NB4 (cell line): ENCODE results near the gene FOXJ3.

ENCODE experiments used
- MYC ChIP-seq: IDR thresholded peaks from 2 replicates; pipeline ENCODE4 v1.6.1; 2011; ENCODE audit warnings: low read depth, low read length
- POLR2A ChIP-seq: IDR thresholded peaks from 2 replicates; pipeline ENCODE4 v1.6.1; 2011; ENCODE audit warnings: mild to moderate bottlenecking; ENCODE audit not compliant: insufficient read length; ENCODE audit errors: extremely low read depth
- TF ChIP-seq, protein P1 (sequence below): IDR thresholded peaks from one replicate; pipeline ENCODE4 v1.5.1; 2012; ENCODE audit warnings: low read depth, low read length

DNA sequence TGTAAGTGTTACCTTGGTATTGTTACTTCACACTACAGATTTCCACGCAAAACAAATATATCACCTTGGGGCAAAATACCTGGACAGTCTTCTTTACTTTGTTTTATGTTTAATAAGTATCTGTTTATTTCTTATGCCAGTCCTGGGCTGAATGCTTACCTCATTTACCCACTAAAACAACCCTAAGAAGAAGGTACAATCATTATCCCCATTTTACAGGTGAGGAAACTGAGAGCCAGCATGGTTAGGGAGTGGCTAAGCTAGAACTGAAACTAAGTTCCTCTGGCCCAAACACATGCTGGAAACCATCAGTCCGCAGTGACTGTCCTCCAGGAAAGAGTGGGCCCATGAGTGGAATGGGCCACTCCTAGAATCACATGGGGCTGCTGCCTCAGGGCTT, 194.8 kb downstream of the FOXJ3 start:
- TF ChIP-seq, protein P1, sequence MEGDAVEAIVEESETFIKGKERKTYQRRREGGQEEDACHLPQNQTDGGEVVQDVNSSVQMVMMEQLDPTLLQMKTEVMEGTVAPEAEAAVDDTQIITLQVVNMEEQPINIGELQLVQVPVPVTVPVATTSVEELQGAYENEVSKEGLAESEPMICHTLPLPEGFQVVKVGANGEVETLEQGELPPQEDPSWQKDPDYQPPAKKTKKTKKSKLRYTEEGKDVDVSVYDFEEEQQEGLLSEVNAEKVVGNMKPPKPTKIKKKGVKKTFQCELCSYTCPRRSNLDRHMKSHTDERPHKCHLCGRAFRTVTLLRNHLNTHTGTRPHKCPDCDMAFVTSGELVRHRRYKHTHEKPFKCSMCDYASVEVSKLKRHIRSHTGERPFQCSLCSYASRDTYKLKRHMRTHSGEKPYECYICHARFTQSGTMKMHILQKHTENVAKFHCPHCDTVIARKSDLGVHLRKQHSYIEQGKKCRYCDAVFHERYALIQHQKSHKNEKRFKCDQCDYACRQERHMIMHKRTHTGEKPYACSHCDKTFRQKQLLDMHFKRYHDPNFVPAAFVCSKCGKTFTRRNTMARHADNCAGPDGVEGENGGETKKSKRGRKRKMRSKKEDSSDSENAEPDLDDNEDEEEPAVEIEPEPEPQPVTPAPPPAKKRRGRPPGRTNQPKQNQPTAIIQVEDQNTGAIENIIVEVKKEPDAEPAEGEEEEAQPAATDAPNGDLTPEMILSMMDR, result no peak
- TF ChIP-seq POLR2A (no peak), MYC (no peak)
